NB4 (cell line): ENCODE measurements around the gene CRYBB3.

Source experiments
- POLR2A ChIP-seq: IDR thresholded peaks from 2 replicates; pipeline ENCODE4 v1.6.1; 2011; ENCODE audit warnings: mild to moderate bottlenecking; ENCODE audit not compliant: insufficient read length; ENCODE audit errors: extremely low read depth
- TF ChIP-seq, protein P1 (sequence below): IDR thresholded peaks from one replicate; pipeline ENCODE4 v1.5.1; 2012; ENCODE audit warnings: low read depth, low read length
- TF ChIP-seq, protein P2 (sequence below): IDR thresholded peaks from 2 replicates; pipeline ENCODE4 v1.6.1; 2011; ENCODE audit warnings: low read depth, low read length

GRCh38 chr22:25177895-25178294 is 21.8 kb upstream of the CRYBB3 start:
- TF ChIP-seq, protein P1, sequence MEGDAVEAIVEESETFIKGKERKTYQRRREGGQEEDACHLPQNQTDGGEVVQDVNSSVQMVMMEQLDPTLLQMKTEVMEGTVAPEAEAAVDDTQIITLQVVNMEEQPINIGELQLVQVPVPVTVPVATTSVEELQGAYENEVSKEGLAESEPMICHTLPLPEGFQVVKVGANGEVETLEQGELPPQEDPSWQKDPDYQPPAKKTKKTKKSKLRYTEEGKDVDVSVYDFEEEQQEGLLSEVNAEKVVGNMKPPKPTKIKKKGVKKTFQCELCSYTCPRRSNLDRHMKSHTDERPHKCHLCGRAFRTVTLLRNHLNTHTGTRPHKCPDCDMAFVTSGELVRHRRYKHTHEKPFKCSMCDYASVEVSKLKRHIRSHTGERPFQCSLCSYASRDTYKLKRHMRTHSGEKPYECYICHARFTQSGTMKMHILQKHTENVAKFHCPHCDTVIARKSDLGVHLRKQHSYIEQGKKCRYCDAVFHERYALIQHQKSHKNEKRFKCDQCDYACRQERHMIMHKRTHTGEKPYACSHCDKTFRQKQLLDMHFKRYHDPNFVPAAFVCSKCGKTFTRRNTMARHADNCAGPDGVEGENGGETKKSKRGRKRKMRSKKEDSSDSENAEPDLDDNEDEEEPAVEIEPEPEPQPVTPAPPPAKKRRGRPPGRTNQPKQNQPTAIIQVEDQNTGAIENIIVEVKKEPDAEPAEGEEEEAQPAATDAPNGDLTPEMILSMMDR, result no peak
- no peak for TF ChIP-seq POLR2A
- TF ChIP-seq, protein P2, sequence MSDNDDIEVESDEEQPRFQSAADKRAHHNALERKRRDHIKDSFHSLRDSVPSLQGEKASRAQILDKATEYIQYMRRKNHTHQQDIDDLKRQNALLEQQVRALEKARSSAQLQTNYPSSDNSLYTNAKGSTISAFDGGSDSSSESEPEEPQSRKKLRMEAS, result no peak
